Ectodermal cell (in vitro differentiated cells): ENCODE measurements around the gene ARHGEF28.

Experiments
- H3K27ac ChIP-seq: 2 replicates; pipeline ENCODE4 v1.7.0; 2013; ENCODE audit warnings: mild to moderate bottlenecking, low read depth, low read length; ENCODE audit not compliant: insufficient read depth, poor library complexity, severe bottlenecking
- H3K27me3 ChIP-seq: 2 replicates; pipeline ENCODE4 v1.7.0; 2013; ENCODE audit warnings: mild to moderate bottlenecking, low read length; ENCODE audit not compliant: insufficient read depth, control insufficient read depth, poor library complexity, severe bottlenecking
- H3K36me3 ChIP-seq: one replicate; pipeline ENCODE4 v1.7.0; 2013; ENCODE audit warnings: low read length; ENCODE audit not compliant: control insufficient read depth, insufficient read depth
- H3K4me1 ChIP-seq: one replicate; pipeline ENCODE4 v1.7.0; 2013; ENCODE audit warnings: low read length; ENCODE audit not compliant: control insufficient read depth, insufficient read depth
- H3K4me3 ChIP-seq: 2 replicates; pipeline ENCODE4 v1.7.0; 2013; ENCODE audit warnings: low read depth, low read length, control low read depth; ENCODE audit not compliant: insufficient read depth
- H3K9me3 ChIP-seq: 2 replicates; pipeline ENCODE4 v1.7.0; 2013; ENCODE audit warnings: mild to moderate bottlenecking, low read length, moderate library complexity; ENCODE audit not compliant: control insufficient read depth
- WGBS, 2 experiments: methylation state at CpG; one replicate each; pipeline ENCODE4 v1.1.7; 2013; ENCODE audit warnings: missing lambda C conversion rate in 2 of 2; 5-methylcytosine and 5-hydroxymethylcytosine counted together

Gene ARHGEF28

DNA sequence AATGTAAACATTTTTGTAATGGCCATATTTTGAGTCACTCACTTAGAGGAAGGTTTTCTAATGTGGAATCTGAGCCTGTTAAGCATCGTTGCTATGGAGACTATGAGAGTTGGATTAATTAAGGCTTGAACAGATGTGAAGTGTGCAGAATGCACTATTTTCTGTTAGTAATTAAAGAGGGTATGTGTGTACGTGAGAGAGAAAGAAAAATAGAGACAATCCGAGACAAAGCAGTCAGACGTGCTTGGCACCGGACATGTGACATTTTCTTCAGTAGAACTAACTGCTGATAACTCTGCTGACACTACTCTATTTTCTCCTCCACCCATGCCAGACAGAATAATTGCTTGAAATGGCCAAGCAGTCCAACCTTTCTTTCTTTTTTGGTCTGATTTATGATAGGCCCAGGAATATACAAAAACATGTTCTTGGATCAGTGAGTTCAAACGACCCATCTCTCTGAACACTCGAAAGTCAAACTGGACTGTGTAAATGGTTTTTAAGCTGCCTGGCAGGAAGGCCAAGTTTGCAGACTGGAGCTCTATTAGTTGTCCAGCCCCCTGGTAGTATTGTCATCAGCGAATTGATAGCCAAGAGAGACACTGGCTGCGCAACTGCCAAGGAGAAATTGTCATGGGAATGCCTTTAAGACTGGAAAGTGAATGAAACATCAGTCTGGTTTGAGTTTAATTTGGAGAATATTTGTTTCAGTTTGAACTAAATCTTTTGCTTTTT lies 322.1 kb downstream of the ARHGEF28 start:
- Histone ChIP-seq H3K4me3 (no peak overlapping the region), H3K27ac (no peak overlapping the region), H3K9me3 (no peaks in the 10 kb centered on the region), H3K36me3 (no peaks in the 10 kb centered on the region), H3K27me3 (no peaks in the 10 kb centered on the region), H3K4me1 (no peaks in the 10 kb centered on the region)
- WGBS, 2 experiments: 86 to 91% methylated on average over 9 of the region's 9 CpGs

DNA sequence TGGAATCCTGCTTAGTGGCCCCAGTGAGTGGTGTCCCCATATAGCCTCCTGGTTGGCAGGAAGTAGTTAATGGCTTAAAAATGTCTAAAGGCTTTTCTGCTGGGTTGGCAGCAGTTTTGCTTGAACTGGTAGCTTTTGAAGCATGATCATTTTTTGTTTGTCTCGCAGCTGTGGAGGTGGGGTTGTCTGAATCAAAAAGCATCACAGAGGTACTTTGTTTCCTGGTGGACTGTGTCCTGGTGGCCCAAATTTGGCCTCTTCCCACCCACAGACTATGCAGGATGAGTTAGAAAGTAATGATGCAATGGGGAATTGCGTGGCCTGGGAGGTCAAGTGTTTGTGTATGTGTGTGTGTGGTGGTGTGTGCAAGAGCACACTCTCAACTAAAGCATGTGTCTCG lies 322.7 kb downstream of the ARHGEF28 start:
- Histone ChIP-seq H3K27me3 (no peaks in the 10 kb centered on the region), H3K27ac (no peak overlapping the region), H3K4me1 (no peaks in the 10 kb centered on the region), H3K4me3 (no peak overlapping the region), H3K9me3 (no peaks in the 10 kb centered on the region), H3K36me3 (no peaks in the 10 kb centered on the region)
- 75 to 82% methylated on average over 3 of the region's 3 CpGs for WGBS, 2 experiments

DNA sequence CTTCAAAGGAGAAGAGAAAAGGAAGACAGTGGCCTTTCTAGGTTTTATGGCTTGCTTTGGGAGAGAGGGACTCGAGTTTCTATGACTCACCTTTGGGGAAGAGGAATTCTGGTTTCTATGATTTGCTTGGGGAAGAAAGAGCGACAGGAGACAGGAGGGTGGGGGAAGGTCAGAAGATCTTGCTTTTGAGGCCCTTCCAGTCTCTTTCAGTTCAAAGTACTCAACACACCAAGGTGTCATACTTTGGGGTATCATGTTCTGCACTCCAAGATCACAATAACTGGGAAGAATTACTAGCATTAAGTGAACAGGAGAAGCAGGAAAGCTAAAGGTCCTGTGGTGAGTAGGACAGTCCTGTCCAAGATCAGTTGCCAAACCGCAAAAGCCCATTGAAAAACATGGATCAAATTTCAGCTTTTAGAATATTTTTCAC lies 324.5 kb downstream of the ARHGEF28 start:
- H3K27ac ChIP-seq: no peak overlapping the region
- H3K36me3 ChIP-seq: no peaks in the 10 kb centered on the region
- H3K9me3 ChIP-seq: no peaks in the 10 kb centered on the region
- WGBS, 2 experiments: 62 to 80% methylated on average over 3 of the region's 3 CpGs
- no peaks in the 10 kb centered on the region for H3K4me1 ChIP-seq
- no peaks in the 10 kb centered on the region for H3K27me3 ChIP-seq
- no peak overlapping the region for H3K4me3 ChIP-seq

DNA sequence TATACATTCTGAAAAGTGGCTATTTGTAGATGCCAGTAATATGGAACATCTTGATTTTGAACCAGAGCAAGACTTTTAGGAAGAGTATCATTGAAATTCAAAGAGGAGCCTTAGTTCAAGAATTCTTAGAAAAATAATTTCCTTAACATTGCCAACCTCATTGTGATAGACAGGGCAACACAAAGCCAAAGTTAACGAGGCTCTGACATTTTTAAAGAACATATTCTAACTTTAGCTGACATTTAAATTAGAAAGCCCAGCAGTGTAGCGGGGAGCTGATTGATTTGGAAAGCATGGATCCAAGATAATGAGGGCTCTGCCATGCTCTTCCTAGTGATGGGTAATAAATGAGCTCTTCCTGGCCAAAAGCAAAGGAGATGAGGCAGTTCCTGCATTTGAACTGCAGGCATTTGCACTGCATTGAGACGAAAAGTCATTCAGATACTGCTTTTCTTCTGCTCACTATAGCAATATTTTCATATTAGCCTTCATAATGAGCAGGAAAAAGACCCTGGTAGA lies 325.0 kb downstream of the ARHGEF28 start:
- no peaks in the 10 kb centered on the region for H3K4me1 ChIP-seq
- no peaks in the 10 kb centered on the region for H3K9me3 ChIP-seq
- no peak overlapping the region for H3K27ac ChIP-seq
- WGBS, 2 experiments: 85 to 87% methylated on average over 3 of the region's 3 CpGs
- H3K27me3 ChIP-seq: no peaks in the 10 kb centered on the region
- no peaks in the 10 kb centered on the region for H3K36me3 ChIP-seq
- no peak overlapping the region for H3K4me3 ChIP-seq

DNA sequence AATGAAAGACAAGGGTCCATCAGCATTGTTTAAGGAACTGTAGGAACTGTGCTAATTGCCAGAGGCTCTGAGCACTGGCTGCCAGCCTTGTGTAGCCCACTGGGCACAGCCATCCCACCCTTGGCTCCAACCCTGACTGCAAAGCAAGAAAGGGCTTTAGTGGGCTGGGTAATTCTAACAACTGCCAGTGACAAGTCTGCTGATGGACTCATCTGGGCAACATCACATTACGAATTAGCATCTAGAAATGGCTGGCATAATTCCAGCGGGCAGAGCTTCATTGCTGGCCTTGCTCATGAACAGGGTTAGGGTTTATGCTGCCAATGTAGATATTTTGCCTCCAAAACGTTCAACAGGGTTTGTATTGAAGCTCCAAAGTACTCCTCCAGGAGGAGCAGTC lies 326.9 kb downstream of the ARHGEF28 start:
- Histone ChIP-seq H3K27ac (no peak overlapping the region), H3K27me3 (no peaks in the 10 kb centered on the region), H3K9me3 (no peaks in the 10 kb centered on the region), H3K4me3 (no peak overlapping the region), H3K4me1 (no peaks in the 10 kb centered on the region), H3K36me3 (no peaks in the 10 kb centered on the region)
- 82 to 88% methylated on average over 3 of the region's 3 CpGs for WGBS, 2 experiments

DNA sequence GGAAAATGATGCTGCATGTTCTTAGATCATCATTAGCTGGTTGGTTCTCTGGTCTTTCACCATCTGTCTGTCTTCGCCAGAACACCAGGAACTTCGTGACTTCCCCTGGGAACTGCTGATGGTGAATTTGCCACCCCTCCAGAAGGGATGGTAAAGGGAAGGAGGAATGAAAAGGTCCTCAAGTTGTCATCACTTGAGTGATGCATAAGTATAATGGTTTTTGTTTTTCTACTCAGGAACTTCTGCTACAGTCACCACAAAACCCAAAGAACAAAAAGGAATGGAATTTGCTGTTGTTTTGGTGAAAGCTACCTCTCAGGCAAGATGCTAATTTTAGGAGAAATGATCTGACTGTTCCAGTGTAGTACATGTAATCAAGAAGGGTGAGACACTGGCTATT lies 328.4 kb downstream of the ARHGEF28 start:
- Histone ChIP-seq H3K4me3 (no peak overlapping the region), H3K9me3 (no peaks in the 10 kb centered on the region), H3K36me3 (no peaks in the 10 kb centered on the region), H3K27me3 (no peaks in the 10 kb centered on the region), H3K27ac (no peak overlapping the region), H3K4me1 (no peaks in the 10 kb centered on the region)
- 96 to 97% methylated on average over 2 of the region's 2 CpGs for WGBS, 2 experiments

DNA sequence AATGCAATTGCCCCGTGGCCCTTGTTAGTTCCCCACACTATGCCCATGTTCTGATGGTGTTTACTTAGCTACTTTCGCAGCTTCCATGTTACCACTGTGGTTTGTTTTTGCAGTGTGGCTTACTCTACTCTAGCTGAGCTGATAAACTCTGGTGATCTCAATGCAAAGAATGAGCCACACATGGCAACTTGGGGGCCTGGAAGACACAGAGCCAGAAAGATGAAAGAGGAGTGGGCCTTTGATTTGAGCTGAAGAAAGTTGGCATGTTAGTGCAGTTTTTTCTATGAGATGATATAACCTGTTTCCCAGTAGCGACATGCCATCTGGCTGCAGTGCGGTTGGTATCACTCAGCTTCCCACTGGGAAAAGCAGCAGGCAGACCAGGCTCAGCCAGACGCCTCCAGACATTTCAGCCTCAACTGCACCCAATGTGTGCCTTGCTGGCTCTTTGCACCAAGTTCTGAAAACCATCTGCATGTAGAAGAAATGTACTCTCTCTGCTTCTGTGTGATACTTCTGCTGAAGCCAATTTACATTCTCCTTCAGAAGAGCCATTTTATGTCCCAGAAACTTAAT lies 329.4 kb downstream of the ARHGEF28 start:
- WGBS, 2 experiments: 91 to 92% methylated on average over 5 of the region's 5 CpGs
- Histone ChIP-seq H3K9me3 (no peaks in the 10 kb centered on the region), H3K27me3 (no peaks in the 10 kb centered on the region), H3K36me3 (no peaks in the 10 kb centered on the region), H3K4me3 (no peak overlapping the region), H3K27ac (no peak overlapping the region), H3K4me1 (no peaks in the 10 kb centered on the region)

DNA sequence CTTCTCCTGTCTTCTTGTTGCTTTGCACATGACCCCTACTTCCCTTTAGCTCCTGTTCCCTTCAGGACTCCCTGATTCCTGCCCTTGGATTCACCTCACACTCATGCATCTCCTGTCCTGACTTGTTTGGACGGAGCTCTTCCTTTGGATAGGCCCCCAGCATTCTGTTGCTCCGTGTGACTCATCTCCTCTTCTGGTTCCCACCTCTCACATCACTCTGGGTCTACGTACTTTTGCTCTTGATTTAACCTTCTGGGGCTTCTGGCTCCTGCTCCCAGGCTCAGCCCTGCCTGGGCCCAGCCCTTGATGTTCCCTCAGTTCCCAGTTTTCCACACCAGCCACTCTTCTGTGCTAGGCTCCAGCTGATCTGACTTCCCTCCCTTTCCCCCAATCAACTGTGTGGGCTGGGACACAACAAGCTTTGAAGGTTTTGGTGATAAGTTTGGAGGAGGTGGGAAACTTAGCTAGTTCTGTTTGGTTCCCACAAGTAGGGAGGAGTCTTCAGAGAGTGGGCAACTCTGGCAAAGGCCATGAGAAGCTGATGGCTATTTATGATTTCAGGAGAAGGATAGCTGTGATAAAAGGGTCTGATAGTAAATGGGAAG lies 331.5 kb downstream of the ARHGEF28 start:
- Histone ChIP-seq H3K4me3 (no peak overlapping the region), H3K36me3 (no peaks in the 10 kb centered on the region), H3K27me3 (no peaks in the 10 kb centered on the region), H3K4me1 (no peaks in the 10 kb centered on the region), H3K27ac (no peak overlapping the region), H3K9me3 (no peaks in the 10 kb centered on the region)
- WGBS, 2 experiments: 92 to 94% methylated on average over 3 of the region's 3 CpGs

DNA sequence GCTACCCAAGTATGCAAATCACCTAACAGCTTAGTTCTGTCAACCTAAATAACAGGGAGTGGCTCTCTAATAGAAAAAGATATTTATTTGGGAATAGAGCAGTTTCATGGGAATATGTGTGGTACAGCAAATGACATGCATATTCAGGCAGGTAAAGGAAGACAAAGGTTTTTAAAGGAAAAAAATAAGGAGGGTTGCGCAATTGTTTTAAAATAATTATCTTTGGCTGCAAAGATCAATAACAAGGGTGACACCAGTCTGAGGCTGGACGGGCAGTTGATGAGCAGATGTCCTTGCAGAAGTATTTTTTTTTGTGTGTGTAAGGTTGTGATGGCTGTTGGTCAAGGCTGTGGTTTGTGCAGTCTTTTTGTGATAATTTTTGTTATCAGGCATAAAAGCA lies 332.0 kb downstream of the ARHGEF28 start:
- Histone ChIP-seq H3K27ac (no peak overlapping the region), H3K27me3 (no peaks in the 10 kb centered on the region), H3K36me3 (no peaks in the 10 kb centered on the region), H3K9me3 (no peaks in the 10 kb centered on the region), H3K4me3 (no peak overlapping the region), H3K4me1 (no peaks in the 10 kb centered on the region)
- WGBS, 2 experiments: 94 to 97% methylated on average over 2 of the region's 2 CpGs

DNA sequence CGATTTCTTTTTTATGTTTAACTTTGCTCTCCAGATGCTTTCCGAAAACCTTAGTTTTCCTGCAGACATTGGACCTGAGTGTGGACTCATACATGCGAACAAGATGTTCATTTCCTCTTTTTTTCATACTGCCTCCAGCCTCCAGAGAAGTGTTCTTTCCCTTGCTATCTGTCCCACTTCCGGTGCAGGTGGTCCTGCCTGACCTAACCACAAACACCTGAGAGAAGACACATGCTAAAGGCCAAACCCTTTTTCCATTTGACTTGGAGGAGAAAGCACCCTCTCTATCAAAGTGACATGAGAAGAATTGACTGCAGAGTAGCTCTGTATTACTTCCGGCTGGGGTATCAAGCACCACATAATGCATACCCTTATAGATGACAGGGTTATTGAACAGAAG lies 334.0 kb downstream of the ARHGEF28 start:
- H3K4me1 ChIP-seq: no peaks in the 10 kb centered on the region
- no peaks in the 10 kb centered on the region for H3K9me3 ChIP-seq

More for the DNA sequence above, 334.0 kb downstream of the ARHGEF28 start:
- H3K27ac ChIP-seq: no peak overlapping the region
- H3K4me3 ChIP-seq: no peak overlapping the region
- no peaks in the 10 kb centered on the region for H3K36me3 ChIP-seq
- WGBS, 2 experiments: 75 to 80% methylated on average over 5 of the region's 5 CpGs
- no peaks in the 10 kb centered on the region for H3K27me3 ChIP-seq
